Measurements from ENCODE around the gene PRKCZ.
A peak's percentile ranks its signal among the peaks of the same experiment; 100 is the strongest.

Gene PRKCZ

DNA sequence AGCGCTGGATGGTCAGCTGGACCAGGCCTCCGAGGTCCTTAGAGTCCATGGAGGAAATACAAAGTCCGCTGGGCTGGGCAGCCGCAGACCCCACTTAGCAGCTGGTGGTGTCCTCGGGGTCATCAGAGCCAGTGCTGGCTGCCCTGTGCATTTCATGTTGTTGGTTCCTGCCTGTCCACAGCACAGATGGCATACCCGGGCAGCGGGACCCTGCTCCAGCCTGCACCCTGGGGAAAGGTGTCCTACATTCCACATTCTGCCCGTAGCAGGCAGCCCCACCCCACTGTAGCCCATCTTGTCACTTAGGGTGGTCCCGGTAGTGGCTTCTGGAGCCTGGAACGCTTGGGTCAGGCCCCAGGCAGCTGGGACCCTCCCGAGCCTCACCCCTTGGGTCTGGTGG, 19.8 kb downstream of the PRKCZ start:
- no peak for DNase-seq

DNA sequence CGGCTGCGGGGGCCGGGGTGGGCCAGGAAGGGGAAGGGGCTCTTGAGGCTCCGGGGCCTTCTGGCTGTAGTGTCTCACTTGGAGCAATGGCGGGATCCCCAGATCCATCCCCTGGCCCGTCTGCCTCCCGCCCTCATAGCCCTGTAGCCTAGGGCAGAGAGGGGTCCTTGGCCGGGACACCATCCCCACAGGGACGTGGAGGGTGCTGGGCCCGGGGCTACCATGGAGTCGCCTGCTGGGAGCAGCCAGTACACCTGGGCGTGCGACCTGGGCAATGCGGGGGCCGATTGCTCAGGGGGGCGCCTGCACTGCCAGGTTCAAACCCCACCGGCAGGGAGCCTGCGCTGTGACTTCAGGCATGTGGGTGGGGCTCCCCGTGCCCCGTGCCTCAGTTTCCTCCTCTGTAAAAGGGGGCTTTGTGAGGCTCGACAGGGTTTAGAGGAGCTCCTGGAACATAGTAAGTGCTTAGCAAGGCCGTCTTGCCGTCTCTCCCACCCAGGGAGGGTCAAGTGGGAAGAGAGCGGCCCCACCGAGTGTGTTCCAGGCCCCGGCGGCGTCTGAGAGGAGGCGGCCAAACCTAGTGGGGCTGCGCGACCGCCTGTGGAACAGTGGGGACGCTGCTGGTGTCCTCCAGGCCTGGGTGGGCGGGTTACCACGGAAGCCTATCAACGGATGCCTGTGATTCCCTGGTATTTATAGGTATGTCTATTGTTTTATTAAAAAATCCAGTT, 20.8 kb downstream of the PRKCZ start:
- DNase-seq = no peak

DNA sequence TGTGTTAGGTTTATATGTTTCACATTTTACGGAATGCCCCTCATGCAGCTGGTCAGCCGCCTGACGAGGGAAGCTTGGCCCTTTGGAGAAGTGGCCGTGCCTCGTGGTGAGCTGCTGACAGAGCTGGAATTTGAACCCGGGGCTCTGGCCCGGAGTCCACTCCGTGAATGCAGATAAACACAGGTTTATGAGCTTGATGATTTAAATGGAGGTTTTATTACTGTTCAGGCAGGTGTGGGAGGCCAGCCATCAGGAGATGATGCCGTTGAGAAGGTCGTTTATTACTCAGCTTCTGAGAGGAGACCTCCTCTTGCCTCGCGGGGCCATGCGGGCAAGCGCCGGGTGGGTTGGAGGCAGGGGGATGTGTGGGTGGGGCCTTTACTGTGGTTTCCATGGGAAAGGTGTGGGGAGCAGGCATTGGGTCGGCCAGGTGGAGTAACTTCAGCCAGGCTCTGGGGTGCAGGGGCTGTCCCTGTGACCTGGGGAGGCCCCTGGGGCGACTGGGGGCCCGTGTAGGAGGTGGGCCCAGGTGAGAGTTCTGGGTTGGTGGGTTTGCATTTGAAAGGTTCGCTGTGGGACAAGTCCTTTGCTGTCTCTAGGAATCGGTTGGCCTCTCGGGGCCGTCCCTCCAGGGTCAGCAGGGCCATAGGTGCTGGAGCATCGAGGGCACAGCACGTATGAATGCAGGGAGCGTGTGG, 22.0 kb downstream of the PRKCZ start:
- DNase-seq = peak in 1 of 2 experiments; percentile 37

DNA sequence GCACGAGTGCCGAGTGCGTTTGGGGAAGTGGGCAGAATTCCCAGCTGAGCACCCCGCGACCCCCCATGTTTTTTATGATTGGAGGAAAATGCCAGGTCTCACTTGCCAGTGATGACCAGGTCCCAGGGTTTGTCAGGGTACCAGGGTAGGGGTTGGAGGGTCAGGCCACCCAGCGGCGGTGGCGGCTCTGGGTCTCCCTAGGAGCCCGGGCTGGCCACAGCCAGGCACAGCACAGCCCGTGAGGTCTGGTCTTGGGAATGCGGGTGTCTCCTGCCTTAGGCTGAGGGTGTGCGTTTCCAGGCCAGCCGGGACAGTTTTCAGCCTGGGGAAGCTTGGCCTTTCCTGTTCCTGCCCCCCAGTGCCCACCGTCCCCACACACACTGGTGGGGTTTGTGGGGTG, 22.7 kb downstream of the PRKCZ start:
- no peak for DNase-seq

DNA sequence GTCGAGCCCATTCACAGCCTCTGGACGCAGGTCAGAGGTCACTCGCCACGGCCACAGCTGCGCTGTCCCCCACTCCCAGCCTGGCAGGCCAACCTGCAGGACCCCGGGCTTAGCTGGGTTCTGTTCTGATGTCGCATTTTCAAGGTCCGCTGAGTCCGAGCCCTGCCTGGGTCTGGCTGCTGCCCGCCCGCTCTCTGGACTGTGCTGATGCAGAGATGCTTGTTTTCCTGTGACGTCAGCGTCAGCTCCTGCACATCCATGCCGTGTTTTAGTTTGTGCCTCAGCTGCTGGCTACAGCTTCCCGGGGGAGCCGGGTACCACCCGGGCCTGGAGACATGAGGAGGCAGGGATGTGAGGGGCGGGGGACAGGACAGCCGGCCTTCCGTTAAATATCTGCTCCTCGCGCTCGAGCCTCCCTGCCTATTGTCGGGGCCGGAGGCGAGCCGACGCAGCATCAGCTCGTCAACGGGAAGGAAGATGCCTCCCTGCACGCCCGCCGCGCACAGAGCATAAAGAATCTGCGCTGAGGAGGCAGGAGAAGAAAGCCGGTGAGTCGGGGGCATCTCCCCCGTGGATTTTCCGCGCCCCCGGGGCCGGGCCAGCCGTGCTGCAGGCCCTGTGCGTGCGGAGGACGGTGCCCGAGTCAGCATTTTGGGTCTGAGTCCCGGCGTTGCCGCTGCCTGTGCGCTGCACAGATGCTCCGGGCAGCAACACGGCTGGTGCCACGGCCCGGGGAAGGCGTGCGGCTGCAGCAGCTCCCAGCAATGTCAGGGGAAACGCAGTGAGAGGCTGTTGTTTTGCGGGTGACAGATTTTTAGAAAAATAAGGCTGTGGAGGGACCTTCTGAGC, 23.4 kb downstream of the PRKCZ start:
- DNase-seq = no peak

DNA sequence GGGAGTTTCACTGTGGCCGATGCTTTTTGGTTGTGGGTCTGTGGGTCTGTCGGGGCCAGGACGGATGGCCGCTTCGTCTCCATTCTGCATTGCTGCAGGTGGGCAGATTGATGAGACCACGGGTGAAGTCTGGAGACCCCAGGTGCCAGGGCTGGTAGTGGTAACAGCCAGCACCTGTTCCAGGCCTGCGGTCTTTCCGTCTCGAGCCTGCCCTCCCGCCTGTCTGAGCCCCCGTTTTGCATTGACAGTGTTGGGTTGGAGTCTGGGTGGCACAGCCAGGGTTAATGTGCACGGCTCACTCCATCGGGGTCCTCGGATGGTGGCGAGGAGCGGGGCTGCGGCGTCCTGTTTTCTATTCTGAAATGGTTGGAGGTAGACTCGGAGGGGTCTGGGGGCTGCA, 24.2 kb downstream of the PRKCZ start:
- no peak for DNase-seq

DNA sequence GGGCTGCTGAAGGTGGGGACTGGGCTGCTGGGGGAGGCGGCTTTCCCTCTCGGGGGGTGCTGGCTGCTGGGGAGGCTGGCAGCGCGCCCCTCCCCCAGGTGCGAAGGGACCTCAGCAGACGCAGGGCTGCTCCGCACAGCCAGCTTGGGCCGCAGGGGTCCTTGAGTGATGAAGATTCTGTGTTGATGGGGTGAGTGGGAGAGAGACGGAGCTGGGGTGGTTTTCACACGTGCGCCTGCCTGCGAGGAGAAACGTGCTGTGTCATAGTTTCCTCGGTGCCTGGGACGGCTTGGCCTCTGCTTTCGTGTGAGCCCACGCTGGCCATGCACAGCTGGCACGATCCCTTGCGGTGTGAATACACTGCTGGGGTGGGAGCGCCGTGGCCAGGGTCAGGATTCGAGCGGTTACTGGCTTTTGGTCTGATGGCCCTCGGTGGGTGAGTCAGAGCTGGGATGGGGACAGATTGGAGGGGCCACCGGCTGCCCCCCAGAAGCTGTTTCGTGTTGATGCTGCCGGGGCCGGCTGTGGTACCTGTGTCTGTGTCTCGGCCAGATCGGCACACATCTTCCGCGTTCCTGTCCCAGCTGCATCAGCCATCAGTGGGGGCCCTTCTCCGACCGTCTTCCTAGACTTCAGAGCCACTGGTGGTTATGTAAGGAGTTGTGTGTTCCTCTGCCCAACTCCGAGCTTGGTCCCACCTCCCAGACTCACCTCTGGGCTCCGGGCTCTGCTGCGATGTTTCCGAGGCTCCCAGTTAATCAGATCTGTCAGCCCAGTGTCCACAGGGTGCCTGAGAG, 24.9 kb downstream of the PRKCZ start:
- DNase-seq = no peak

DNA sequence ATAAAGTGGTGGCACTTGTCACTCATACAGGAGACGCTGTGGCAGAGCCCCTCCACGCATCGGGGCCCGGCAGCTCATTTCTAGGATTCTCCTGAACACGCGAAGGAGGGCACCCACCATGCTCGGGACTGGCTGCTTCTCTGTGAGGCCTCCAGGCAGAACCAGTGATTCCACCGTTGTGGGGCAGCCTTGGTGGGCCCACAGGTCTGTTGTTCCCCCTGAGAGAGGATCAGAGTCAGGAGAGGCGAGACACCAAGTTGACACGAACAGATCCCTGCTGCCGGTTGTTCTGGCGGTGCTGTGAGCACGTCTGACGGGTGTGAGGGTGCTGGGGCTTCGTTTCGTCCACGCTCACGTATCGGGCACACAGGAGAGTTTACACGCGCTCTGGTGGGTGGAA, 26.6 kb downstream of the PRKCZ start:
- no peak for DNase-seq

DNA sequence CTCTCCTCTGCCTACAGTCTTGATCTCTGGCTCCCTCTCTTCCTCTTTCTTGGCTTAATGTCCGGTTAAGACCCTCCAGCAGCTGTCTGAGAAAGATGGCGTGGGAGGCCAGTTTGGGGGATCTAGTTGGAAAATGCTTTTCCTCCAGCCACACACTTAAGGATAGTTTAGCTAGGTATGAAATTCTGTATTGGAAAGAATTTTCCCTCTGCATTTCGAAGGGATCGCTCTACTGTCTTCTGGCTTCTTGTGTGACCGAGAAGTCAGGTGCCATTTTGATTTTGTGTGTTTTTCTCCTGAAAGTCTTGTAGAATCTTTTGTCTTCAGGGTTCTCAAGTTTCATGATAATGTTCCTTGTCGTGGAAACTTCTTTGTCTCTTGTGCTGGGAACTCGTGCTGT, 28.0 kb downstream of the PRKCZ start:
- no peak for DNase-seq

DNA sequence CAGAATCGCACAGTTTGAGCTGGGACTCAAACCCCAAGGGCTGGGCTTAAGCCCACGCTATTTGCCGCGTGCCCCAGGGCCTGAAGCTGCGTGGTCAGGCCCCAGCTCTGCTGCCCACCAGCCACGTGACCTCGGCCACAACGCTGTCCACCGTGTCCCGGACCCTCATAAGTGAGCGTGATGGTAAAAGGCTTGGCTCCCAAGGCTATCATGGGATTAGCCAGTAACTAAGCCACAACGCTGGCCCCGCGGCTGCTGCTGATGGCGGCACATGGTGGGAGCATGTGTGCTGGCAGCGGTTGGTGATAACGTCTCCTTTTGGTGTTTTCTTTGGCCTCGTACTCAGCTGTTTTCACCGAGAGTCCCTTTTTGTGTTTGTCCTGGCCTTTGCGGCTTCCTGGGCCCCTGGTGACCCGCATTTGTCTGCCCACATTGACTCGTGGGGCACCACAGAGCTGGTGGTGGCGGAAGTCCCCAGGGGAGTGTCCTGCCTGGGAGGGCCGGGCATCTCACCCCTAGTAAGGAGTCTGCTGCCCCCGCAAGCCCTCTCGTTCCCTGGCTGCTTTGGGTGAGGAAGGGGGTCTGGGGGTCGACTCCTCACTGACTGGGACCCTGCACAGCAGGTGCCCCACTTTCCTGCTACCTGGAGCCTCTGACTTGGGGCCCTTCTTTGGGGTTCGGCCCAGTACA, 29.3 kb downstream of the PRKCZ start:
- DNase-seq = no peak

DNA sequence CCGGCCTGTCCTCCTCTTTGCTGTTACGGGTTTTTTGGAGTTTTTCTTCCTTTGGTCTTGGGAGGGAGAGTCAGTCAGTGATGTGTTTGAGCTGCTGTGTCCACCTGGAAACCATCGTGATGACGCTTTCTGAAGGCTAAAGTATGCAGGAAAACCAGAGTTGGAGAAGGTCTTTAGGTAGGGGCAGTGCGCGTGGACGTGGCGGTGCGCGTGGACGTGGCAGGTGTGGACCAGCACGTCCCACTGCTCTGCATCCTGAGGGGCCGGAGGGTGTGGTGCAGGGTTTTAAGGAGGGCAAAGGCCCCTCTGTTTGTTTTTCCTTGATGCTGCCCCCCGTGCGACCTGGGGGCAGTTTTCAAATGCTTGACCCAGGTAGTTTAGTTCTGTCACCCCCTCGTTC, 29.9 kb downstream of the PRKCZ start:
- no peak for DNase-seq

DNA sequence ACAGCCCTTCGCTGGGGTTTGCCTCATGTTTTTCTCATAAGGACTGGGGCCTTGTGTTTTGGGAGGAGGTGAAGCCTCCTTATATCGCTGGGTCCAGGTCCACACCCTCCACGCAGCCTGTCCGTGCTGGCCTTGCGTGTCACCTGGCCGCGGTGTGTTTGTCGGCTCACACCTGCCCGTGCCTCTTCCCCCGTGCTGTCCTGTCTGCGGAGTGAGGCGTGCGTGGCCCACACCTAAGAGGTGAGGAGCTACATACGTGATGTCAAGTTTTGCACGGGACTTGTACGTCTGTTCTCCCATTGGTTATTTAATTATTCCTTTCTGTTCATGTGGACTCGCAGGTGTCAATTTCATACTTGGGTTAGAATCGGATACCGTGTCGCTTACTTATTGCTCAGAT, 30.7 kb downstream of the PRKCZ start:
- DNase-seq = no peak

DNA sequence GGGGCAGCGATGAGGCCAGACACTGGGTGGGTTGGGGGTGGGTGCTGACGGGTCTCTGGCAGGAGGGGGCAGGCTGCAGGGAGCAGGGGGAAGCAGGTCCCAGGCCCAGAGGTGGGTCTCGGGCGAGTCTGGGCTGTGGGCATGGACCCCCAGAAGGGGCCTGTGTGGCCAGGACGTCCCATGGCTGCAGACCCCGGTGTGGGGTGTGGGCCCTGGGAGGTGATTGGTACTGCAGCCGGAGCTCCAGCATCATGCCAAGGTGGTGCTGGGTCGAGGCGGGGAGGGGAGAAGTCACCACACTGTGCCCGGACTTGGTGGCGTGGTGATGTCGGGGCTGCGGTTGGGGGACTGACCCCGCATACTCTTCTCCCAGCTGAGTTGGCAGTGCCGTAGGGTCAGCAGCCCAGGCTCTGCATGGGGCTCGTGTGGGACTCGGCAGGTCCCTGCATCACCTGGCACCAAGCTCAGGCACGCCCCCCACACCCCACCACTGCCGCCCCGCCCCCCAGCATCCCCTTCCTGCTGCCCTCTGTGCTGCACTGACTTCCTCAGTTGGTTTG, 31.2 kb downstream of the PRKCZ start:
- DNase-seq = no peak

DNA sequence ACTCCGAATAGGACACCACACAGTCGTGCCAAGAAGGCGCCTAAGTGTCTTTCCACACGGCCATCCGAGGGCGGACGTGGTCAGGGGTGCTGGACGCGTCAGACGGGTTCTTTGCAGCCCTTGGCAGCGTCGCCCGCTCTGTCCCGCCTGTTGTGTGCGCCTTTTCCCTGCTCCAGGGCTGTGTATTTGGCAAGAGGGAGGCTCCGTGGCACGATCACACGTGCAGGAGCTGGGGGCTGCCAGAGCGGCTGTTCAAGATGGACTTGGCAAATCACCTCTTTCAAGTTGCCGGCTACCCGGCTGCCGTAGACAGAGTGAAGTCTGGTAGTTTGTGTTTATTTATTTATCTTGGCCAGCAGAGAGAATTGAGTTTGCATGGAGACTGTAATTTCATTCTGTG, 31.9 kb downstream of the PRKCZ start:
- no peak for DNase-seq

DNA sequence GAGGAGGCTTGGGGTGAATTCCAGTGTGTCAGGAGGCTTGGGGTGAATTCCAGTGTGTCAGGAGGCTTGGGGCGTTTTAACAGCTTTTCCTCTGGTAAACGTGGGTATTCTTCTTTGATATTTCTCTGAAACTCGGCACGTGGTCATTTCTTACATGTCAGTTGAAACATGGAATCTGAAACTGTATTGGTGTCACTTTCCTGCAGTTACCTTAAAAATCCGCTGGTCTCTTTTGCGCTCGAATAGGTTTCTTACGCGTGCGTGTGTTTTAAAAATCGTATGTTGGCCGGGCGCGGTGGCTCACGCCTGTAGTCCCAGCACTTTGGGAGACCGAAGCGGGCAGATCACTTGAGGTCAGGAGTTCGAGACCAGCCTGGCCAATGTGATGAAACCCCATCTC, 33.5 kb downstream of the PRKCZ start:
- DNase-seq = no peak

DNA sequence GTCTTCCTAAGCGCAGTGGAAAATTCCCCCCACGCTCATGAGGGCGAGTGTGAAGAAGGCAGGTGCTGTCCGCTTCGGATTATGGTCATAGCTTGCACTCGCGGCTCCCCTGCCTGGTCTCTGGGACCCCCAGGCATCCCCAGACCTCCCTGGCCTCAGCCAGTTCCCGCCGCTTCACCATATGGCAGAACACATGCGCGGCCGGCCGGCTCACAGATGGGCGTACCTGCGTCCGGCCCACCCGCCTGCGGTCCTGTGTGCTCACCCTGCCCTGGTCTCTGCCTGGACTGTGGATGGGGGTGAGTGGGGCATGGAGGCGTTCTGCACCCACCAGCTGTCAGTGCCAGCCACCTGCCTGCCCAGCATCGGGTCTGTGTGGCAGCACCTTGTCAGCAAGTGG, 34.1 kb downstream of the PRKCZ start:
- no peak for DNase-seq

DNA sequence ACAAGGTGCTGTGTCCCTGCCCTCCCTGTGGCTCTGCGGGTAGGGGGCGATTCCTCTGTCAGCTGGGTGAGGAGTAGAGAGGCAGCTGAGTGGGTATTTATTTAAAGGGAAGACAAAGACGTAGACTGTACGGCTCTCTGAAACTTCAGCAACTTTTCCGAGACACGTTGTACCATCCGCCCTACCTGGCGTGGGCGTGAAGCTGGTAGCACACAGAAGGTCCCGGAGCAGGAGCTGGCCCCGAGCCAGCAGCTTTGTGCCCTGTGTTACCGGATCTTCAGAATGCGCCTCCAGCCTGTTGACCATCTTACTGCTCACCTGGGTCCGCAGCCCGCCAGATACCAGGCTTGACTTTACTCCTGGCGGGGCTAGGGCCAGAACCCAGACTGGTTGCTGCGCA, 34.9 kb downstream of the PRKCZ start:
- DNase-seq = no peak

DNA sequence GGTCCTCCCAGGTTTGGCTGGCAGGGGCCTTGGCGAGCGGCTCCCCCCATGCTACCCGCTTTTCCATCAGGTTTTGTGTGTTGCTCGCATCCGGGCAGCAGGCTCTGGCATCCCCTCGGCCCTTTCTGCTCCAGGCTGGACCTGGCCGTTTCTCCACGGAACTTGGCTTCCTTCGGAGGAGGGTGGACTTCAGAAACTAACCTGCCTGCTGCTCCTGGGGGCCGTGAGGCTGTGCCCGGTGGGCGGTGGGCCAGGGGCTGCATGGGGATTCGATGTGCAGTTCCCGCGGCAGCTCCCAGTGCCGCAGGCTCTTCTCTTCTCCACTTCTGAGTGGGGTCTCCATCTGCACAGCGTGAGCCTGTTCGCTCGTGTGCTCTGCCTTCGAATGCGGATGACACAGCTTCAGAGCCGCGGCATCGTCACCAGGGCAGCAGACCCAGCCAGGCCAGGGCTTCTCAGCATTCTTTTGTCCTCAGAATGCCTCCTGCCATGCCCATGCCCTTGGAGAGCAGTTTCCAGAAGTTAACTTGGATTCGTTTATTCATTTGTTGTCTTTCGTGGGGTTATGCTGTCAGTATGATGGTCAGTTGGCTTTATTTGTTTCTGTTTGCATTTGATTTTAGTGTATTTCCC, 36.4 kb downstream of the PRKCZ start:
- DNase-seq = no peak

DNA sequence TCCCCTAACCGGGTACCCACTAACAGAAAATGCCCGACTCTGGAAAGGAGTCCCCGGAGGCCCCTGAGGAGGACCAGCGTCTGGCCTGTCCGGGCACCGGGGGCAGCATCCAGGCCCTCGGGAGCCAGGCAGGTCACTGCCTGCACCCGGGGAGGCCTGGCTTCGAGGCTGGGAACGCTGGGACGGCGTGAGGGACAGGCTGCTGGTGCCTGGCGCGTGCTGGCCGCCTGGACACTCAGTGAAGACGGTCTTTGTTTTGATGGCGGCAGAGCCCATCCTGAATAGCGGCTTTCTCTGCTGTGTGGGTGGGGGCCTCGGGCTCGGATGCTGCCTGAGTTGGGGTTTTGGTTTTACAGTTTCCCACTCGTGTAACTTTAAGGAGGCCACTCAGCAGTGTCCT, 37.6 kb downstream of the PRKCZ start:
- DNase-seq = no peak

DNA sequence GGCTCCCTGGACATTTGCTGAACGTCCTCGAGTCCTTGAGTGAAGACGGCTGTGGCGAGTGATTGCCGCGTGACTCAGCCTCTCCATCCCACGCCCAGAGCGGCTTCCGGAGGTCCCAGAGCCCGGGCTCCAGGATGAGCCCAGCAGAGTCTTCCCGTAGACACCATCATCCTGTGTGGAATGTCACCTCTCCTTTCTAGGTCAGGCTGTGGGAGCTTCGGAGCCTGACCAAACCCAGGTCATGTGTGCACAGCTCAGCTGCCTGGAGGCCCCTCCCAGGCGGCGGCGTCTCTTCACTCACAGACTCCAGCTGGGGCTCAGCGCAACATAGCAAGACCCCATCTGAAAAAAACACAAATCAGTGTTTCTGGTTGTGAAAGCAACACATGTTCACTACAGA, 38.2 kb downstream of the PRKCZ start:
- DNase-seq = no peak

DNA sequence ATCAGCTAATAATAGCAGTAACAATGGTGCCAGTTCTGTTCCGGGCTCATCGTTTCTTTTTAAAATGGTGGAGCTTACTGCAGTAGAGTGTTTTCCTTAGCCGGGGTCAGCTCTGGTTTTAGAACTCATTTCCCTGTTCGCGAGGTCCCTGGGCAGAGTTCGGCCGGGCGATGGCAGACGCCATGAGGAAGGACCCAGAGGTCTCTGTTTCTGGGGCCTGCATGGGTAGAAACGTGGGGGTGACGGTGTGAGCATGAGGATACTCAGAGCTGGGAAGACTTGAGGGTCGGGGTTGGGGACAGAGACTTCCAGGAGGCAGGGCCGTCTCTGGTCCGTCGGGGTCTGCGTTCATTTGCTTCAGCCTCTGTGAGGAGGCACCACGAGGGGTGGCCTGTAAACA, 38.8 kb downstream of the PRKCZ start:
- no peak for DNase-seq

Data from activated T-cell treated with anti-CD3 and anti-CD28 coated beads, Interleukin-2, amount 50 U/mL, for 48 hours (primary cell).